HG02981 (cell line): ENCODE results near the gene VSTM5.
"Not testable (repeated sequence)": the region's sequence is repeated elsewhere in the genome, so short reads cannot be mapped to it uniquely, and the experiment has no call there.

Experiments
- ATAC-seq: cut with Tn5 transposase; IDR thresholded peaks from one replicate; pipeline ENCODE4 v1.9.1; 2021; ENCODE audit warnings: mild to moderate bottlenecking, moderate library complexity; ENCODE audit not compliant: unreplicated experiment

Gene VSTM5, protein sequence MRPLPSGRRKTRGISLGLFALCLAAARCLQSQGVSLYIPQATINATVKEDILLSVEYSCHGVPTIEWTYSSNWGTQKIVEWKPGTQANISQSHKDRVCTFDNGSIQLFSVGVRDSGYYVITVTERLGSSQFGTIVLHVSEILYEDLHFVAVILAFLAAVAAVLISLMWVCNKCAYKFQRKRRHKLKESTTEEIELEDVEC

DNA sequence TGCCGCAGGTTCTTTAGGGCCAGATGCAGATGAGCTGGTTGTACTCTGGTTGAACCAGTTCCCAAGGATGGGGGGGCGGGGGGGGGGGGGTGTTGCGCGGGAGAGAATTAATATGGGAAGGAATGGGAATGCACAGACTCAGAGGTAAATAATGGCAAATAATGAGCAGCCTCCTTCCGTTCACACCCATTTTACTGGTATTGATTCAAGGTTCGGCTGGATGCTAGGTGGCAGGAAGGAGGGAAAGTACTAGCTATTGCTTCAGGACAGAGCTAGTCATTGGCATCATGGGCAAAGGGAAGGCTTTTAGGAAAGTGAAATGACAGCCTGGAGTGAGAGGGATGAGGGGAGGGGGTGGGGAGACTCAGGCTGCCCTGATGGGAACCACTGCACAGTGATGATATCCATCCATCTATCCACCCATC lies at the start of gene VSTM5:
TSS of gene VSTM5 (minus strand) at position 25 of the 425 bp plus-strand sequence. CDS start 116 bp downstream, outside the sequence.
- no peak for ATAC-seq

DNA sequence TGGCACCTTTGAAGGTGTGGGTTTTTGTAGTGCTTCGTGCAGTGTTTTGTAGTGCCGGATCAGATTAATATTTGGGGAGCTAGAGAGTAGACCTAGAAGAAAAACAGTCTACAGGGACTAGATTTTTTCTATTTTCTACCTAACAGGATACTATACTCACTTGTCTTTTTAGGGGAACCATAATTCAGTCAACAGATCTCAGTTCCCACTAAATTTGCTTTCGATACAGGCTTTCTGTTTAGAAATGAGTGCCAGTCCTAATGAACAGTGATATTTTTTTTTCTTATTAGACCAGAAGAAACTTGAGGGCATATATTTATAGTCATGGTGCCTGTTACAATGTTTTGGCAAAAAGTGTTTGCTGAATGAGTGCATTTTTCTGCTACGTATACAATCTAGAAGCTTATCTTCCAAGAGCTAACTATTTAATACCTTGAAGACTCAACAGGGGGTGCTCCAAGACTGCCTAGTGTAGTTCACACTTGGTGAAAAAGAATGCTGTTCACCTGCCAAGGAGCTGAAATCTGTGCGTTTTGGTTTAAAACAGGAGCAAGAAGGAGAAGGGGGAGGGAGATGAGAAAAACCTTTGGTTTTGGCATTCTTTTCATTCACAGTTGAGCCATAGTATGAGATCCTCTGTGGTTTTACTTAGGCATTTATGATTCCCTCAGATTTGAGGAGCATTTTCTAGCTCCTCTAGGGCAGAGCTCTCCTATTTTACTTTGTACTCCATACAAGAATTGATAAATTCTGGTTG lies 44.9 kb upstream of the VSTM5 start:
- ATAC-seq, result no peak

DNA sequence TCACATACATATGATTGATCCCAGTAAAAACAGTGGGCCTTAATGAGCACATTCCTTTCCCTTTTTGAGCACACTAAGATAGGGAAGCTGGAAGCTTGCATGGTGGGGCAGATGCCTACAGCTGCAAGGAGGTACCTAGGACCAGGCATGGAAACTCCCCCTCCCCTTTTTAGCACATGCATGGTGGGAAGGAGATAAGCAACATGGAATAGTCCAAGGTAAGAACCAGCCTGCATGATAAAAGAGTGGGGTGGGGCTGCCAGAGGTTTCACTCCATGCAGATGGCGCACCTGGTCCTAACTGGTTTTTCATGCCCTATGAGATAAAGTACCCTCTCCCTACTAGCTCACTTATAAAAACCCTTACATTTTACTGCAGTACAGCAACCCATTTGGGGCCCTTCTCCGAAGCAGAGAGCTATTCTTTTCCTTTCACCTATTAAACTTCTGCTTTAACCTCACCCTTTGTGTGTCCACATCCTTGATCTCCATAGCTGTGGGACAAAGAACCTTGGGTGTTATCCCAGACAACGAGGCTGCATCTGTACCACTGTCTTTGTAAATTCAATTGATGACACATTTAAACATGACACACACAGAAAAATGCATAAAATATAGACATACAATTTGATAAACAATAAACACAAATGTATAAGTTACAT lies 40.1 kb upstream of the VSTM5 start:
- no peak for ATAC-seq

DNA sequence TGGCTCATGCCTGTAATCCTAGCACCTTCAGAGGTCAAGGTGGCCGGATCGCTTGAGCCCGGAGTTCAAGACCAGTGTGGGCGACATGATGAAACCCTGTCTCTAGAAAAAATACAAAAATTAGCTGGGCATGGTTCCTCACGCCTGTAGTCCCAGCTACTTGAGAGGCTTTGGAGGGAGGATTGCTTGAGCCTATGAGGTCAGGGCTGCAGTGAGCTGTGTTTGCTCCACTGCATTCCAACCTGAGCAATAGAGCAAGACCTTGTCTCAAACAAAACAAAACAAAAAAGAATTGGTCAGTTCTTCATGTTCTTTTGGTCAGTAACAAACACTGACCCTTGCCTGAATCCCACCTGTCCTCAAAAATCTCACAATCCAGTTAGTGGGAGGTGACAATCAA lies 36.7 kb upstream of the VSTM5 start:
- no peak for ATAC-seq

- ATAC-seq, result not testable (repeated sequence)
Observed at GRCh38 chr11:93879114-93879513, 28.7 kb upstream of the VSTM5 start.

GRCh38 chr11:93875637-93876036 lies 25.2 kb upstream of the VSTM5 start:
- no peak for ATAC-seq

- no peak for ATAC-seq
Observed at GRCh38 chr11:93871526-93871925, 21.1 kb upstream of the VSTM5 start.

DNA sequence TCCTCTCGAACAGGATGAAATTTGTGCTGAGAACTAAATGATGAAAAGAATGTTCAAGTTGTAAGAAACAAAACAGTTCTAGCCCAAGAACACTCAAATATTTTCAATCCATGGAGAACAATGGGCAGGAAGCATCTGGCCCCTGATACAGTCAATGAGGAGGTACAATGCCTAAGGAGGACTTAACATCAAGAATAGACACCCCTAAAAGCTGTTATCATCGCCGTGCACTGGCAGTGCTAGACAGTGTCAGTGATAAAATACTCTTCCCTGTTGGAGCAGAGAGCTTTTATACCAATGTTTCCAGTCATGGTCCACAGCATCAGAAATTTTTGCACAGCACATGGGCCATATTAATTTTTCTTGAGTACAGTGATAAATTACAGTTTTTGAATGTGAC lies 20.2 kb upstream of the VSTM5 start:
- no peak for ATAC-seq

DNA sequence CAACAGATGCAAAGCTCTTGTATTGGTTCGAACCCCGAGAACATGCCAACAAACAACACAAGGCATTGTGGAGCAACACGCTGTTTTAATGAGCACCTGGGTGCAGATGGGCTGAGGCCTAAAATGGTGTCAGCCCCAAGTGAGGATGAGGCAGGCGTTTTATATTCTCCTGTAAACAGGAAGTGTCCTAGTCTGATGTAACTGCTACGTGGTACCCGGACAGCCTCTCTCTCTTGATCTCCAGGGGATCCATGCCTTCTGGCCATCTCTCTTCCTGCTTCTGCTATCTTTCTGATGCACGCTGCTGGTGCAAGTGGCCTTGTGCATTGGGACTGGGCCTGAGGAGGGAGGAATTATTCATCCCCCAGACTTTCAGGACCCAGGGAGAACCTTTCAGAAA lies 19.4 kb upstream of the VSTM5 start:
- ATAC-seq, result no peak

GRCh38 chr11:93868404-93868803 lies 18.0 kb upstream of the VSTM5 start:
- ATAC-seq, result not testable (repeated sequence)

- no peak for ATAC-seq
Observed at GRCh38 chr11:93861808-93862207, 11.4 kb upstream of the VSTM5 start.

DNA sequence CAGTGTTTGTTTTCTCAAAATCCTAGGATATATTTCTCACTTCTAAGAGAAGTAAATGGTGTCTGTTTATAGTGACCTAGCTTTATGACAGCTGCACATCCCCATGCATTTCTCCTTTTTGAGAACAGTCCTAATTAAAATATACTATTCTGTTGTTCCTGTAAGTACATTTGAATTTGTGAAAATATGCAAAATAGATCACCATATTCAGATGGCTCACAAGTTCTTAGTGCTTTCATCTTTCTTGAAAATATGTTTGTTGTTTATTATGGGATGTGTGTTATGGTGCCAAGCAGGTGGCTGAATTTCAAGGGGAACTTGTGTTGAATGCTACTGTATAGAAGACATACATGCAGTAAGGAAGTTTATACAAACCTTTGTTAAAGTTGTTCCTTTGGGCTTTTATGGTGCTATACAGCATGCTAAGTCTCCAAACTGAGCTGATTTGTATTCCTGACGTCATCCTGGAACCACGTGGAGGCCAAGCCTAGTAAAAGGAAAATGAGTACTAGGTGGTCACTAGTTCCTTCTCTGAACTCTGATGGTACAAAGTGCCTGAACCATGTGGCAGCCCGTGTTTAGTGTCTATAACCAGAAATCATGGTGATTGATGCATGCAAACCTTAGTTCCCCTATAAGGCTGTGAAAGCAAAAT lies 7.8 kb upstream of the VSTM5 start:
- no peak for ATAC-seq

DNA sequence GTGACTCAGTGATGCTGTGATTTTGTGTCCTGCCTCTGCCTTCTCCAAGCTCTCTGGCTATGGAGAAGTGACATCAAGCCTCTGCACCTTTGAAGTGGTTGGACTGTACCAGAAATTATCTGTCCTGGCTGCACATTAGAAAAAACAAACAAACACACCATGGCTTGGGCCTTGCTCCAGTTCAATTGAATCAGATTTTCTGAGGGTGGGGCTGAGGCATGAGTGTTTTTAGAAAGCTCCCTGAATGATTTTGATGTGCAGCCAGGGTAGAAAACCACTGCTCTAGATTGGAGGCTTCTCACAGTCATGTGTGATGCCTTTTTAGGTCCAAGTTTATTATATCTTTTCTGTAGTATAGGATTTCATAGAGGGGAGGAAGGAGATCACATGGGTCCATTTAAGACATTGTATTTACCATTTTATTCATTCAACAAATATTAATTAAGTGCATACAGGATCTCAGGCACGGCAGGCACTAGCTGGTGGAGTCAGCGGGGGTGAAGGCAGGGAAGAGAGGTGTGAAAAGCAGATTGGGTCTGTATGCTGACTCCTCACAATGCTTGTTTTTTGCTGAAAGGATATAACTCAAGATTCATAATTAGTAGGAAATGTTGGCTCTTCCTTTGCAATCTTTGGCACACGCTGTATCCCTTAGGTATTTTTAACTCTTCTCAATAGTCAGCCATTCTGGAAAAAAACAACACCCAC lies 7.1 kb upstream of the VSTM5 start:
- ATAC-seq, result no peak

GRCh38 chr11:93852242-93852641 lies 1.8 kb upstream of the VSTM5 start:
- ATAC-seq, result no peak

DNA sequence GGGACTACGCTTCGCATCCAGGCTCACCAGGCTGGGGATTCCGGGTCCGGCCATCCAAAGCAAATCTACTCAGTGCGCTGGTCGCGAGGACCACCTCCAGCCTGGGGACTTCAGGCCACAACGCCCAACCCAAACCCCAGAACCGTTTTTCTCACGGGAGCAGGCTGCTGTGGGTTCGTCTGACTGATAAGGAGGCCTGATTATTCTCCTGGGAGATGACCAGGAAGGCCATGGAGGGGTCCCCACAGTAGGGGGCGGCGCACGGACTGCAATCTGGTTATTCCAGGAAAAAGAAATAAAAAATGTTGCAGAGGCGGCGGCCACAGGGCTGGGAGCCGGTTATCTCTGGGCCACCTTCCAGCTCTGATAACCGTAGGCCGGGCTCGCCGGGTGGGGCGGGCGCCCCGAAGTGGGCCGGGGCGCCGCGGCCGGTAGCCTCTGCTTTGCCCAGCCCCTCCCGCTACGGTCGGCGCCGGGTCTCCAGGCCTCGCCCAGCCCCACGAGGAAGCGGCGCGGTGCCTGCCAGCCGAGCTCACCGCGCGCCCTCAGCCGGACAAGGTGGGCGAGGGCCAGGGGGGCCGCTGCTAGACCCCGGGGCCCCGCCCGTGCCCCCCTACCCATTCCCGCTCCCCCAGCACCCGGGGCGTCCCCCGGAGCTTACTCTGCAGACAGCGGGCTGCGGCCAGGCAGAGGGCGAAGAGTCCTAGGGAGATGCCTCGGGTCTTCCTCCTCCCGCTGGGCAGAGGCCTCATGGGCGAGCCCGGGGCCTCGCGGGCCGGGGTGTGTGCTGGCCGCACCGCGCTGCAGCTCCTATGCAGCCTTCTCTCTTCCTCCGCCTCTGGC lies 446 bp downstream of the VSTM5 start:
- no peak for ATAC-seq

GRCh38 chr11:93849201-93849600 lies 1.2 kb downstream of the VSTM5 start:
- no peak for ATAC-seq

- no peak for ATAC-seq
Observed at GRCh38 chr11:93846411-93846810, 4.0 kb downstream of the VSTM5 start.

- ATAC-seq, result no peak
Observed at GRCh38 chr11:93845181-93846092, 5.0 kb downstream of the VSTM5 start.

- ATAC-seq, result no peak
Observed at GRCh38 chr11:93844568-93844967, 5.8 kb downstream of the VSTM5 start.
